Thyroid gland (tissue), 4 donors: Measurements from ENCODE around the gene PROM1. TPM values are rescaled to one million over a fixed set of nuclear protein-coding genes. Genes with fewer than 3 reads are reported as not detected.

ENCODE experiments used
- DNase-seq, 2 donors: peaks; one replicate each; pipeline ENCODE4 v3.0.0-alpha.2; 2019
- H3K27ac ChIP-seq, 3 donors: fragments of 200-600 bp; sonication (generic); 1 replicate in 2 of 3; 2 replicates in 1 of 3; pipeline ENCODE4 v1.5.1; 2016 to 2019; ENCODE audit warnings: mild to moderate bottlenecking in 1 of 3, moderate library complexity in 1 of 3
- H3K27me3 ChIP-seq: fragments of 200-600 bp; sonication (generic); one replicate; pipeline ENCODE4 v1.5.1; 2019
- H3K36me3 ChIP-seq, 2 donors: fragments of 200-600 bp; sonication (generic); one replicate each; pipeline ENCODE4 v1.5.1; 2016 to 2019
- H3K4me1 ChIP-seq, 2 donors: fragments of 200-600 bp; sonication (generic); one replicate each; pipeline ENCODE4 v1.5.1; 2017 to 2019
- H3K4me3 ChIP-seq, 3 donors: fragments of 200-600 bp; sonication (generic); replicated peaks in 1 of 3; 1 replicate in 2 of 3; 2 replicates in 1 of 3; pipeline ENCODE4 v1.5.1; 2016; ENCODE audit warnings: mild to moderate bottlenecking in 1 of 3
- H3K9me3 ChIP-seq: fragments of 200-600 bp; sonication (generic); one replicate; pipeline ENCODE4 v1.5.1; 2017
- CTCF ChIP-seq, 6 experiments: fragments of 200-600 bp in 3 of 6; fragments of 450-650 bp in 3 of 6; sonication (generic) in 3 of 6; IDR thresholded peaks; one replicate each; pipeline ENCODE4 v1.5.1; 2016 to 2019; ENCODE audit warnings: antibody characterized with exemption in 6 of 6, mild to moderate bottlenecking in 2 of 6, inconsistent platforms in 1 of 6, moderate library complexity in 1 of 6
- POLR2A ChIP-seq, 2 donors: fragments of 450-650 bp; IDR thresholded peaks; one replicate each; pipeline ENCODE4 v1.6.1; 2017; ENCODE audit warnings: antibody characterized with exemption in 2 of 2, mild to moderate bottlenecking in 2 of 2, moderate library complexity in 1 of 2
- WGBS, 2 donors: methylation state at CpG; one replicate each; pipeline ENCODE4 v1.1.5; 2017; 5-methylcytosine and 5-hydroxymethylcytosine counted together
- intact Hi-C: fragments of 100-400 bp; cut with DNase I; formaldehyde crosslinking; loops from one replicate; pipeline ENCODE4 v1.15.1; 2023
- total RNA-seq, 4 donors: library from RNA; depleted of rRNA; stranded (reverse); fragments of >200 nt; gene quantifications; one replicate each; pipeline ENCODE4 v1.2.3, GENCODE V29; 2016

The PROM1 gene
- total RNA-seq, 4 donors from 2014 or later: 0.67 to 9.9 (median 2.3) TPM

- no peak overlapping the region for H3K4me3 ChIP-seq
- DNase-seq: no peak
- H3K4me1 ChIP-seq: peaks cover 2 to 16% of the 10 kb centered on the region in 2 donors
- no peaks in the 10 kb centered on the region for H3K9me3 ChIP-seq
- intact Hi-C loops: no loop called here
- 94 to 96% methylated on average over 4 of the region's 4 CpGs for WGBS, 2 donors
- no peaks in the 10 kb centered on the region for H3K36me3 ChIP-seq
- H3K27ac ChIP-seq: no peak overlapping the region
- TF ChIP-seq CTCF (IDR thresholded peaks at IDR 0.05): no peak
- TF ChIP-seq POLR2A (IDR thresholded peaks at IDR 0.05): no peak
- no peaks in the 10 kb centered on the region for H3K27me3 ChIP-seq
Measured at GRCh38 chr4:16078195-16078760, 5.5 kb downstream of the PROM1 start.

- WGBS, 2 donors: 72 to 76% methylated on average over 4 of the region's 4 CpGs
- H3K9me3 ChIP-seq: no peaks in the 10 kb centered on the region
- no peak for DNase-seq
- H3K36me3 ChIP-seq: no peaks in the 10 kb centered on the region
- no peak for TF ChIP-seq POLR2A (IDR thresholded peaks at IDR 0.05)
- no peak for TF ChIP-seq CTCF (IDR thresholded peaks at IDR 0.05)
- H3K27me3 ChIP-seq: no peaks in the 10 kb centered on the region
- H3K4me1 ChIP-seq: peaks cover 0 to 11% of the 10 kb centered on the region in 2 donors
- H3K4me3 ChIP-seq: no peak overlapping the region
- H3K27ac ChIP-seq: no peak overlapping the region
- intact Hi-C loops: no loop called here
Measured at GRCh38 chr4:16077786-16078185, 6.0 kb downstream of the PROM1 start.

GRCh38 chr4:16075975-16076757 lies 7.7 kb downstream of the PROM1 start:
- intact Hi-C loops: no loop called here
- Histone ChIP-seq H3K9me3 (no peaks in the 10 kb centered on the region), H3K36me3 (no peaks in the 10 kb centered on the region), H3K27ac (no peak overlapping the region), H3K4me3 (no peak overlapping the region), H3K27me3 (no peaks in the 10 kb centered on the region), H3K4me1 (no peaks in the 10 kb centered on the region)
- DNase-seq: no peak
- TF ChIP-seq CTCF (IDR thresholded peaks at IDR 0.05): no peak
- no peak for TF ChIP-seq POLR2A (IDR thresholded peaks at IDR 0.05)
- WGBS, 2 donors: 84 to 86% methylated on average over 8 of the region's 8 CpGs

- WGBS, 2 donors: 73 to 77% methylated on average over 3 of the region's 3 CpGs
- Histone ChIP-seq H3K4me1 (no peaks in the 10 kb centered on the region), H3K9me3 (no peaks in the 10 kb centered on the region), H3K27me3 (no peaks in the 10 kb centered on the region), H3K36me3 (no peaks in the 10 kb centered on the region), H3K4me3 (no peak overlapping the region), H3K27ac (no peak overlapping the region)
- intact Hi-C loops: no loop called here
- TF ChIP-seq CTCF (IDR thresholded peaks at IDR 0.05): no peak
- no peak for TF ChIP-seq POLR2A (IDR thresholded peaks at IDR 0.05)
- DNase-seq: no peak
Measured at GRCh38 chr4:16075061-16075460, 8.8 kb downstream of the PROM1 start.

- DNase-seq: no peak
- H3K9me3 ChIP-seq: no peaks in the 10 kb centered on the region
- intact Hi-C loops: no loop called here
- TF ChIP-seq POLR2A (IDR thresholded peaks at IDR 0.05): no peak
- TF ChIP-seq CTCF (IDR thresholded peaks at IDR 0.05): no peak
- H3K27me3 ChIP-seq: no peaks in the 10 kb centered on the region
- H3K27ac ChIP-seq: no peak overlapping the region
- no peaks in the 10 kb centered on the region for H3K36me3 ChIP-seq
- H3K4me3 ChIP-seq: no peak overlapping the region
- H3K4me1 ChIP-seq: no peaks in the 10 kb centered on the region
Measured at GRCh38 chr4:16072168-16072567, 11.7 kb downstream of the PROM1 start.
